Pancreas (tissue), 10 donors: ENCODE data around the gene NGB. TPM values are rescaled to one million over a fixed set of nuclear protein-coding genes. Genes with fewer than 3 reads are reported as not detected.

ENCODE experiments used
- ATAC-seq, 4 donors: fragments of 200-7000 bp; cut with Tn5 transposase; one replicate each; pipeline versions ENCODE4 v1.8.0 to v1.9.1; 2020; ENCODE audit warnings: mild to moderate bottlenecking in 4 of 4, moderate library complexity in 4 of 4
- DNase-seq, 6 donors: peaks; one replicate each; pipeline ENCODE4 v3.0.0-alpha.2; 2020
- FAIRE-seq: peaks from 2 replicates; lab custom pipeline; 2012; peaks lifted over from hg19 to GRCh38; lab: Jason Lieb, UNC
- H3K27ac ChIP-seq, 4 donors: fragments of 200-600 bp; sonication (generic); 1 replicate in 3 of 4; 2 replicates in 1 of 4; pipeline versions ENCODE4 v1.5.0 to v1.8.0; 2020
- H3K27me3 ChIP-seq, 4 donors: fragments of 200-600 bp; one replicate each; pipeline ENCODE4 v1.8.0; 2021
- H3K36me3 ChIP-seq, 3 donors: fragments of 200-600 bp; sonication (generic) in 1 of 3; one replicate each; pipeline versions ENCODE4 v1.5.0 to v1.8.0; 2020 to 2021
- H3K4me1 ChIP-seq, 3 donors: fragments of 200-600 bp; one replicate each; pipeline ENCODE4 v1.8.0; 2021
- H3K4me3 ChIP-seq, 4 donors: fragments of 200-600 bp; sonication (generic) in 2 of 4; one replicate each; pipeline versions ENCODE4 v1.5.0 to v1.8.0; 2020 to 2021
- H3K9me3 ChIP-seq, 4 donors: fragments of 200-600 bp; one replicate each; pipeline ENCODE4 v1.8.0; 2021
- CTCF ChIP-seq, 4 donors: fragments of 200-600 bp; sonication (generic) in 3 of 4; IDR thresholded peaks; one replicate each; pipeline versions ENCODE4 v1.5.0 to v1.8.0; 2021; ENCODE audit warnings: antibody characterized with exemption in 4 of 4
- WGBS, 2 donors: extraction: QIAGEN DNeasy Blood & Tissue Kit; methylation state at CpG; one replicate each; pipeline ENCODE4 v1.1.7; 2013; 5-methylcytosine and 5-hydroxymethylcytosine counted together
- intact Hi-C, 3 donors: fragments of 100-400 bp; cut with DNase I; formaldehyde crosslinking; loops; one replicate each; pipeline versions ENCODE4 v1.11.1 to v1.14.2; 2022
- polyA plus RNA-seq, 2 donors: library from polyadenylated mRNA; stranded (reverse); fragments of 200-250 nt; gene quantifications; one replicate each; pipeline ENCODE4 v1.2.3, GENCODE V29; 2013
- total RNA-seq, 6 donors: library from RNA; stranded (reverse); fragmentation: NEBNext Ultra II Directional in 4 of 6; extraction: Animal tissue kit (Norgen Biotek cat#: 25700) in 4 of 6; gene quantifications; one replicate each; pipeline versions ENCODE4 v1.2.1 to v1.2.4, GENCODE V29; 2021 to 2023
- donor health status: healthy with polysubstance abuse.
- donor health status: DM: no; HTN: no; CAD: no; lungs with moderate emphysema.
- donor health status: DM: no; HTN: no; CAD: no.
- donor health status: control.
- donor health status: control.
- donor health status: Bipolar disorder and iron deficiency.
- donor health status: DM: yes; HTN: yes; CAD: no.
- donor health status: DM: no; HTN: no; CAD: no.
- donor health status: DM: no; HTN: no; CAD: no.
- donor health status: DM: yes; HTN: yes; CAD: no.

NGB gene
- total and polyA plus RNA-seq, 8 donors = 0.13 to 3.4 (median 0.37) TPM; not detected in 3

GRCh38 chr14:77316872-77317301, 45.9 kb upstream of the NGB start:
- DNase-seq (no peak), ATAC-seq (no peak), FAIRE-seq (no peak)
- no peak overlapping the region for H3K27ac ChIP-seq
- intact Hi-C loops = loop anchor here in 1 of 3 donors (10.0 kb wide), 1 partner anchor 162 kb away; no protein-coding TSS in a partner anchor
- peaks cover 0 to 13% (median under 1%) of the 10 kb centered on the region in 3 donors for H3K4me1 ChIP-seq
- H3K9me3 ChIP-seq = no peaks in the 10 kb centered on the region
- no peaks in the 10 kb centered on the region for H3K27me3 ChIP-seq
- TF ChIP-seq CTCF (IDR thresholded peaks at IDR 0.05) = no peak
- whole genome bisulfite sequencing, 2 donors = 57 to 65% methylated on average over 5 of the region's 5 CpGs
- H3K36me3 ChIP-seq = no peaks in the 10 kb centered on the region
- no peak overlapping the region for H3K4me3 ChIP-seq

DNA sequence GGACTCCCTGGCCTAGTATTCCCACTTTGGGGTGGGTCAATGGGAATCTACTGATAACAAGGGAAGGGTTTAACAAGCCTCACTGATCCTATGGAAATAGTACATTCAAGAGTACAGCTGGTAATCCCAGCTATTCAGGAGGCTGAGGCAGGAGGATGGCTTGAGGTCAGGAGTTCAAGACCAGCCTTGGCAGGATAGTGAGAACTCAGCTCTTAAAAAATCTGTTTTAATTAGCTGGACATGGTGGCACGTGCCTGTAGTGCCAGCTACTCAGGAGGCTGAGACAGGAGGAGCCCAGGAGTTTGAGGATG, 45.1 kb upstream of the NGB start:
- Histone ChIP-seq H3K36me3 (no peaks in the 10 kb centered on the region), H3K27me3 (no peaks in the 10 kb centered on the region), H3K4me3 (no peak overlapping the region), H3K9me3 (no peaks in the 10 kb centered on the region), H3K27ac (no peak overlapping the region), H3K4me1 (peaks cover 0 to 13% (median 0%) of the 10 kb centered on the region in 3 donors)
- no peak for DNase-seq
- 27 to 32% methylated on average over 1 of the region's 1 CpG for WGBS, 2 donors
- FAIRE-seq = no peak
- no peak for TF ChIP-seq CTCF (IDR thresholded peaks at IDR 0.05)
- ATAC-seq = no peak
- intact Hi-C loops = loop anchor here in 1 of 3 donors (10.0 kb wide), 1 partner anchor 161 kb away; no protein-coding TSS in a partner anchor

DNA sequence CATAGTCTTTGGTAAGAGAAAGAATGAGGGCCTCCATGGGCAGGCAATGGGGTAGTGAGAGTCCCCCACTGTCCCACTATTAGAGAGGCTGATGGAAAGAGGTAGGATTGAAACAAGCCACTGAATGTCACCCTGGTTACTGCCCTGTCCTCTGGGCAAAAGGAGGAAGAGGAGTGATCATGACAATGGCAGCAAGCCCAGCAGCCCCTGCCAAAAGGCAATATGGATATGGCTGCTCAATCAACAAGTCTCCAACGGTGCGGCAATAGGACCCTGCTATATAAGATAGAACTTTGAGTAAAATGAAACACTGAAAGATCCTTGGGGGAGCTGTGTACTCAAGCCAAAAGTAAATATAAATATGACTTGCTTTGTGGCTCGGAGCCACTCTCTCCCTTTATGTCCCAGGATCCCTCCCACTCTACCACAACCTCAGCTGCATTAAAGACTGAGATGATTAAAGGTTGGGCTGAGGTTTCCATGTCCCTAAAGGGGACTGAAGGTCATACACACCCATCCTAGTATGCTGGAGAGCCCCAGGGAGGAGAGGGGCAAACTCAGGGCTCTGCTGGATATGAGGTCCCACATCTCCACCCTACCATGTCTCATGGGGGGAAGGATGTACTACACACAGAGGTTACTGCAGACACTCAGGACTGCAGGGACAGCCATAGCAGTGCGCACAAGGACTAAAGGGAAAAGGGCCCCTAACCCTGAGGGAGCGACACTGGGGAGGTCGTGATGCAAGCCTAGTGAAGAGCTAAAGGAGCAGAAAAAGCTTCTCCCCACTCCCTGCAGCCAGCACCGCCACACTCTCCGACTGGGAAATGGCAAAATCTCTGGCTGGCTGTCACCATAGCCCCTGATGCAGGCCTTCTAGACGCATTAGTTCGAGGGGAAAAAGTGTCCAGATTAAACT, 43.8 kb upstream of the NGB start:
- no peak for DNase-seq
- Histone ChIP-seq H3K27me3 (no peaks in the 10 kb centered on the region), H3K4me3 (no peak overlapping the region), H3K9me3 (no peaks in the 10 kb centered on the region), H3K4me1 (peaks cover 0 to 12% (median 0%) of the 10 kb centered on the region in 3 donors), H3K36me3 (no peaks in the 10 kb centered on the region), H3K27ac (no peak overlapping the region)
- FAIRE-seq = no peak
- TF ChIP-seq CTCF (IDR thresholded peaks at IDR 0.05) = no peak
- intact Hi-C loops = loop anchor here in 1 of 3 donors (10.0 kb wide), 1 partner anchor 160 kb away; no protein-coding TSS in a partner anchor
- ATAC-seq = no peak
- WGBS, 2 donors = 60 to 67% methylated on average over 10 of the region's 10 CpGs

- Histone ChIP-seq H3K27ac (no peak overlapping the region), H3K27me3 (no peaks in the 10 kb centered on the region), H3K9me3 (no peaks in the 10 kb centered on the region), H3K4me3 (no peak overlapping the region), H3K36me3 (no peaks in the 10 kb centered on the region), H3K4me1 (peaks cover 0 to 7% (median 0%) of the 10 kb centered on the region in 3 donors)
- no peak for TF ChIP-seq CTCF (IDR thresholded peaks at IDR 0.05)
- WGBS, 2 donors = 25 to 28% methylated on average over 2 of the region's 2 CpGs
- intact Hi-C loops = loop anchor here in 1 of 3 donors (10.0 kb wide), 1 partner anchor 159 kb away; no protein-coding TSS in a partner anchor
- ATAC-seq (no peak), DNase-seq (no peak), FAIRE-seq (no peak)
Observed at GRCh38 chr14:77314043-77314442, 43.0 kb upstream of the NGB start.
